DMS 273 (cell line): ENCODE measurements around the gene VSTM4.

Experiments used
- DNase-seq: peaks from one replicate; lab custom pipeline; 2025; ENCODE audit not compliant: unreplicated experiment; lab: John Stamatoyannopoulos, UW

Gene VSTM4

GRCh38 chr10:49143249-49143648 lies 27.9 kb upstream of the VSTM4 start:
- no peak for DNase-seq

DNA sequence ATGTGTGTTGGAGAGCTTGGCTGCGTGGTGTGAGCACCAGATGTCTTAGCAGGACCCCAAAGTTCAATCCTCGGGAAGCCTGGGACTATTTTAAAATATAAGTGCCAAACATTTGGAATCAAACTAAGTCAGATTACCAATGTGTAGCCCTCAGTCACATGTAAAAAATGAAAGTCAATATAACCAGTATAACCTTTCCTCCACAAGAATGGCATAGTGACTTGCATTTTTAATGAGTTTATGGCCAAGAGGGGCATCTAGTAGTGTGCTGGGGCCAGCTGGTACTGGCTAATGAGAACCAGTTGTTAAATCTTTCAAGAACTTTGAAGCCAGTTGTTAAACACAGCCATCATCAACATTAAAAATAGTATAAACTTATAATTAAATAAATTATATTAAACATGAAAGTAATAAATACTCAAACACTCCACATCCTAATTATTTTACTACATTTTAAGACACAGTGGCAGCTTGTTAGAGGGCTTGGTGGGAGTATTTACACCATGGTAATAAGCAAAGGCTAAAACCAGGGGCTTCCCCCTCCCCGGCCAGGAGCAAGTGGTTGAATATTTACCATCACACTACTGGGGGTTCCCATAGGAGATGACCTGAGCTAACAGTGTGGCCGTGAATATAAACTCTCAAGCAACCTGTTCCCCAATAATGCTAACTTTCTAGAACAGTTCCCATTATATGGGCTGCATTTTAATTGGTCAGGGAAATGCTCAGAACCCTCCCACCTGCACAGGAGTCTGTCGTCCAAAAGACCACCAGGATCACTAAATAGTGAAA lies 26.4 kb upstream of the VSTM4 start:
- no peak for DNase-seq

- DNase-seq = no peak
Measured at GRCh38 chr10:49140304-49141177, 25.2 kb upstream of the VSTM4 start.

DNA sequence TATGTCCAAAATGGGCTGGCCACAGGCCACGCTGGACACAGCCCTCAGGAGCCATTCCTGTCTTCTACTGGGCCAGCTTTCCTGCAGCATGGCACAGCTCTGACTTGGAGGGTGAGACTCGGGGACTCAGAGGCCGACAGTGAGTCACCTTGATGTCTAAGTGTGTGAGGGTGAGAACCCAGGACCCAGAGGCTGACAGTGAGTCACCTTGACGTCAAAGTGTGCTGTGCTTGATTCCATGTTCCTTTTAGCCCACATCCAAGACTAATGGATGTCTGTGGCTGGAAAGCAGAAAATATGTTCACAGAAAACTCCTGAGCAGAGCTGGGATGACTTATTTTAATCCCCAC lies 24.5 kb upstream of the VSTM4 start:
- DNase-seq = no peak

DNA sequence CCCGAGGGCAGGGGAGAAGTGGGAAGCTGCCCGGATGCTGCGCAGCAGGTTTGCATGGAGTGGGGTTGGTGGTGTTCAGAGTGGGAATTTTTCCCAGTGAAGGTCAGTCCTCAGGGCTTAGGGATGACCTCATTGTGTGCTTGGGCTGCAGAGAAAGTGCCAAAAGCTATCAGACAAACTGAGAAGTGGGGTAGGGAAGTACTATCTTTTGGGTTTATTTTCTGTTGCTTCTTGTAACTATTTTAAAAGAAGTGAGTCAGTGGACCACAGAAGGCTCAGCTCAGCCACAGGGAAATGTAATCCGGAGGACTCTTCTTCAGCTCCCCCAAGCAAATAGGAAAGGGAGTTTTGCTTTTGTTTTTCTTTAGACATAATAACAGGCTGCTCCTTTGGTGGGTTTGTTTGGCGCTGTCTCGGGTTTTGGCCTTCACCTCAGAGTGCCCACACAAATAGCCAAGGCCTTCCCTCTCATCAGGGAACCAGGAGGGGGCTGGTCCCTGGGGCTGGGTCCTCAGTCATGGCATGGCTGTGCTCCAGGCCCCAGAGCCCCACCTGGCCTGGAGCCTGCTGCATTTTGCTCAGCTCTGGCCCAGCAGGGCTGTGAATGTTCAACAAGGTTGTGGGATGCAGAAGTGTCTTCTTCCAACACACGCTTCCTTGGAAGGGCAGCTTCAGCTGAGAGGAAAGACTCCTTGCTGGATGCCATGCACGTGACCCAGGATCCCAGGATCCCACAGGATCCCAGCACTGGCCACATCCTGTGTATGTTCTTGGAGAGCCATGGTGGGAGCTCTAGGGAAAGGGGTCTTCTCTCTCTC lies 23.9 kb upstream of the VSTM4 start:
- DNase-seq = no peak

GRCh38 chr10:49138361-49138891 lies 23.1 kb upstream of the VSTM4 start:
- DNase-seq = no peak

- no peak for DNase-seq
Measured at GRCh38 chr10:49136525-49136924, 21.2 kb upstream of the VSTM4 start.

GRCh38 chr10:49135575-49136313 lies 20.4 kb upstream of the VSTM4 start:
- DNase-seq = no peak

DNA sequence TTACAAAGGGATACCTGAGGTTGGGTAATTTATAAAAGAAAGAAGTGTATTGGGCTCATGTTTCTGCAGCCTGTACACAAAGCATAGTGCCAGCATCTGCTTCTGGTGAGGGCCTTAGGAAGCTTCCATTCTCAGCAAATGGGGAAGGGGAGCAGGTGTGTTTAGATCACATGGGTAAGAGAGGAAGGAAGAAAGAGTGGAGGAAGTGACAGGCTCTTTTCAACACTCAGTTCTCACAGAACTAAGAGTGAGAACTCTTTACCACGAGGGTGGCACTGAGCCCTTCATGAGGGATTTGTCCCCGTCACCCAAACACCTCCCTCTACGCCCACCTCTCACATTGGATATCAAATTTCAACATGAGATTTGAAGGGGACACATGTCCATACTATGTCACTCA lies 19.0 kb upstream of the VSTM4 start:
- no peak for DNase-seq

DNA sequence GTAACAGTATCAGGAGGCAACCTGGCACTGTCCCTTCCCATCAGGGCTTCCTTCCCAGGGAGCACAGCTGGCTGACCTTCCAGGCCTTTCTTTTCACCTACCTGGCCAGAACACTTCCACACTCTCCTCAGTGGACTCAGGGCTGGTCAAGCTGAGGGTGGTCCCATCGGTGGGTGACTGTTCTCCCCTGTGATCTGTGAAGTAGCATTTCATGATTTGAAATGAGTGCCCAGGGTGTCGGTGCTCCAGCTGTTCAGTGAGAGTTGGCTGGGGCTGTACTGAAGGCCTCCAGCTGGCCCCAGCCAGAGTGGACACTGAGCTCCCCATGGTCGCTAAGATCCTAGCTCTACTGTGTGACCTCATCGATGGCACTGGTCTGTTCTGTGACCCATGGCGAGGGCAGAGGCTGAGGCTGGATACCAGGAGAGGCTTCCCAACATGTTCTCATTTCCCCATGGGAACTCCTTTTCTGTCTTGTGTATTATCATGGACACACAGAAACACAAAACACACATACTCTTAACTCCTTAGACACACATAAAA lies 18.5 kb upstream of the VSTM4 start, which contains the start of gene FAM170B:
Gene FAM170B, minus strand, starts transcription at position 316 of the 543 bp plus-strand sequence. Its CDS starts 103 bp downstream, at position 213.
- DNase-seq = no peak

DNA sequence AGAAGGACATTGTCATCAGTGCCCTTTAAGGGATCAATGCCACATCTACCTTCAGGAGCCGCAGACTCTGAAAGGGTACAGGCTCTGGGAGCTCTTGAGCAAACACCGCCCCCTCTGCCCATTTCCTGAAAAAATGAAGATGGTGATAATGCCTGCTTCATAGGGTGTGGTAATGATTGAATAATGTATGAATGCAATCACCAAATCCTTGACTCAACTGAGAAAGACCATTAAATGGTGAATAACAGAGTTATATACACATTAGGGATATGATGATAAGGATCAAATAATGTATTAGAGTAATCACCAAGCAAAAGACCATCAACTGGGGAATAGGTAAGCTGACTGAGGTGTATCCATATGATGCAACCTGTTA lies 17.0 kb upstream of the VSTM4 start:
- no peak for DNase-seq

- no peak for DNase-seq
Measured at GRCh38 chr10:49131507-49132361, 16.4 kb upstream of the VSTM4 start.

- no peak for DNase-seq
Measured at GRCh38 chr10:49129376-49129775, 14.1 kb upstream of the VSTM4 start.

DNA sequence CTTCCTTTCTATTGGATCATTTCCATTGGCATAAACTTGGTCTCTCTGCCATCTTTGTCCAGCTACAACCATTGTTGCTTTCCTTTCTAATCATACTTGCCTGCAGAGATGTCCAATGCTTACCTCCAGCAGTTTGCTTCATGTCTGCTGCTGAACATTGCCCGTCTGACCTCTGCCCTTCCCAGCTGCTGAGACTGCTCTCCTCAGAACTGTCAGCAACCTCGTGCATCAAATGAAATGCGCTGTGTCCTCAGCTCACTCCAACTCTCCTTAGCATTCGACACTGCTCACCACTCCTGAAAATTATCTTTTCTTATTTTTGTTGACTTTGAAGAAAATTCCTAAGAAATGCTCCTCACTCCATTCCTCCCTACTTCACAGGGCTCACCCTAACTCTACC lies 13.5 kb upstream of the VSTM4 start:
- DNase-seq = no peak

DNA sequence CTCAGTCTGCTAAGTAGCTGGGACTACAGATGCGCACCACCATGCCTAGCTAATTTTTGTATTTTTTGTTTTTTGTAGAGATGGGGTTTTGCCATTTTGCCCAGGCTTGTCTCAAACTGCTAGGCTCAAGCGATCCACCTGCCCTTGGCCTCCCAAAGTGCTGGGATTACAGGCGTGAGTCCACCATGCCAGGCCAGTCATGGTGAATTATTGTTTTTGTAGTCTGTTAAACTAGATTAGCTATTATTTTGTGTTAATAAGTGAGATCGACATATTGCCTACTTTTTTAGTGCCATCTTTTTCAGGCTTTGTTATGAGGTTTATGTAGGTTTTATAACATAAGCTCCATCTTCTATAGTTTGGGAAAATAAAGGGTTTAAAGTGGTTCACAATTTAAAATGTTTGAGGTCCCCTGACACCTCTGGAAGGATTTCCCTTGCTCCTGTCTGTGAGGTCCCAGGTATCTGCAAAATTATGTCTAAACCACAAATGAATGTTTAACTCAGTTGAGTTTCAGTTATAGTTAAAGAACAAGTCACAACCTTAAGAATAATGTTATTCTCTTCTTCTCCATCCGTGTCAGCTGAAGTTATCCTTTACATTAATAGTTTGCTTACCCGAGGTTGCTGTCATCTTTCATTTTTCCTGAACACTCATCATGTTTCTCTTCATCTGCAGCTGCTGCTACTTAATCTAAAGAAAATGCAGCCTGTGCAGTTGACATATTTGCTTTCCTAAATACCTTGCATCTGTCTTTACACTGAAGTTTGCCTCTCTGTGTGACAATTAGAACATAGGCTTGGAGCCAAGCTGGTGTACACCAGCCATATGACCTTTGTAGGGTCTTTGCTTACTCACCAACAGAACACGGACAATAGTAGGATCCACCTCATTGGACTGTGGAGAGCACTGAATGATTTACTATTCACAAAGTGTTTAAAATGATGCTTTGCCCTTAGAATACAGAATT lies 8.9 kb upstream of the VSTM4 start:
- DNase-seq = no peak

GRCh38 chr10:49120911-49121310 lies 5.6 kb upstream of the VSTM4 start:
- DNase-seq = no peak

GRCh38 chr10:49119746-49120145 lies 4.4 kb upstream of the VSTM4 start:
- no peak for DNase-seq

- no peak for DNase-seq
Measured at GRCh38 chr10:49118430-49119074, 3.2 kb upstream of the VSTM4 start.
